Measurements from ENCODE around the gene NLK.

DNA sequence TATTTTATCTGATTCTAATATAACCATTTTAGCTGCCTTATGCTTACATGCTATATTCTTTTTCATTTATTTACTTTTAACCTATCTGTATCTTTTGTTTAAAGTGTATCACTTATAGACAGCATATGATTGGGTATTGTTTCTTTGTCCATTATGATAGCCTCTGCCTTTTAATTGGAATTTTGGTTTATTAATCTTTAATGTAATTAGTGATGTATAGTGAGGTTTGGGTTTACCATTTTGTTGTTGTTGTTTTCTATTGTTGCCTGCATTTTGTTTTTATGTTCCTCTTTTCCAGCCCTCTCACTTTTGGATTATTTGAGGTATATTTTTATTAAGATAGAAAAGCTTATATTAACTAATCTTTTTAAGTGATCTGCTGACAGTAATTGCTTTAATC lies 59.4 kb downstream of the NLK start:
- TF ChIP-seq, protein P1, sequence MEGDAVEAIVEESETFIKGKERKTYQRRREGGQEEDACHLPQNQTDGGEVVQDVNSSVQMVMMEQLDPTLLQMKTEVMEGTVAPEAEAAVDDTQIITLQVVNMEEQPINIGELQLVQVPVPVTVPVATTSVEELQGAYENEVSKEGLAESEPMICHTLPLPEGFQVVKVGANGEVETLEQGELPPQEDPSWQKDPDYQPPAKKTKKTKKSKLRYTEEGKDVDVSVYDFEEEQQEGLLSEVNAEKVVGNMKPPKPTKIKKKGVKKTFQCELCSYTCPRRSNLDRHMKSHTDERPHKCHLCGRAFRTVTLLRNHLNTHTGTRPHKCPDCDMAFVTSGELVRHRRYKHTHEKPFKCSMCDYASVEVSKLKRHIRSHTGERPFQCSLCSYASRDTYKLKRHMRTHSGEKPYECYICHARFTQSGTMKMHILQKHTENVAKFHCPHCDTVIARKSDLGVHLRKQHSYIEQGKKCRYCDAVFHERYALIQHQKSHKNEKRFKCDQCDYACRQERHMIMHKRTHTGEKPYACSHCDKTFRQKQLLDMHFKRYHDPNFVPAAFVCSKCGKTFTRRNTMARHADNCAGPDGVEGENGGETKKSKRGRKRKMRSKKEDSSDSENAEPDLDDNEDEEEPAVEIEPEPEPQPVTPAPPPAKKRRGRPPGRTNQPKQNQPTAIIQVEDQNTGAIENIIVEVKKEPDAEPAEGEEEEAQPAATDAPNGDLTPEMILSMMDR (conservative IDR thresholded peaks at IDR 0.05; ENCODE audit: low read length): no peak
- no peak for TF ChIP-seq EZH2phosphoT487 (IDR thresholded peaks at IDR 0.05; ENCODE audit: borderline replicate concordance)

All from Loucy (cell line).